ENCODE results near the gene PCDH15.

- TF ChIP-seq CTCF (conservative IDR thresholded peaks at IDR 0.05; ENCODE audit: low read depth in 2 of 2): no peak
- no peak for TF ChIP-seq EZH2 (IDR thresholded peaks at IDR 0.05; ENCODE audit: low read depth, unreplicated experiment)
- TF ChIP-seq STAT1 (IDR thresholded peaks at IDR 0.05; ENCODE audit: unreplicated experiment): no peak
Observed at GRCh38 chr10:53754596-53755250, 1046.3 kb downstream of the PCDH15 start.
